Stimulated activated CD4-positive, alpha-beta T cell treated with anti-CD3 and anti-CD28 coated beads, TNF-alpha, amount 100 ng/mL, for 48 hours (primary cell): Measurements from ENCODE around the gene MRPL42.
A peak's percentile ranks its signal among the peaks of the same experiment; 100 is the strongest.
"Not testable (repeated sequence)": the region's sequence is repeated elsewhere in the genome, so short reads cannot be mapped to it uniquely, and the experiment has no call there.

Experiments
- DNase-seq, 3 donors: peaks; one replicate each; pipeline ENCODE4 v3.0.0-alpha.2; 2020; ENCODE audit warnings: low read depth in 3 of 3

Gene MRPL42

DNA sequence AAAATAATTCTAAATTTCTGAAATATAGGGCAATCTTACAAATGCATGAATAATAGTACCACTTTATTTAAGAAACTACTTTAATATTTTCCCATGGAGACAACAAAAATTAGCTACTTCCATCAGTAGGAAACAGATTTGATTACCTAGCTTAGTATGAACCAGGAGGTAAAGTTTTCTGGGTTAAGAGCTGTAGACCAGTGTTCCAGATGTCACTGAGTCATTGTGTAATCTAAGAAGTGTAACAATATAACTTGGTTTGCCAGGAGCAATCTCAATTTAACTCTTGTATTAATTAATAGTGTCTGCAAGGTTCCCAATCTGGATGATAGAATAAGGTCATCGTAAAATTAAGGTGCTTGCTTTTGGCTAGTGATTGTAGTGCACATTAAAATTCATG lies 31.5 kb downstream of the MRPL42 start:
- not testable (repeated sequence) for DNase-seq

DNA sequence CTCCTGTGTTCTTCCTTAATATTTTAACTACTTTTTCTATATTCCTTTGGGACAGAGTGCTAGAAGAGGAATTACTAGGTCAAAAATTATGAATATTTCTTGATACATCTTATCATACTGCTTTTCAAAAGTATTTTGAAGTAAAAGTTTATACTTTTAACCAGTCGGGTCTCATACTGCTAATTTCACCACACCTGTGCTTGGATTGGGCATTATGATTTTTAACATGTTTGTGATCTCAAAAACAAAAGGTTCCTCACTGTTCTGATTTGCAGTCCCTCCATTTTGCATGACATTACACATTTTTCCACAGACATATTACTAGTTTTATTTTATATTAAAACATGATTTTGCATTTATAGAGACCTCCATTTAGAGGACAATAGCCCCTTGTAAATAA lies 32.9 kb downstream of the MRPL42 start:
- DNase-seq = no peak

DNA sequence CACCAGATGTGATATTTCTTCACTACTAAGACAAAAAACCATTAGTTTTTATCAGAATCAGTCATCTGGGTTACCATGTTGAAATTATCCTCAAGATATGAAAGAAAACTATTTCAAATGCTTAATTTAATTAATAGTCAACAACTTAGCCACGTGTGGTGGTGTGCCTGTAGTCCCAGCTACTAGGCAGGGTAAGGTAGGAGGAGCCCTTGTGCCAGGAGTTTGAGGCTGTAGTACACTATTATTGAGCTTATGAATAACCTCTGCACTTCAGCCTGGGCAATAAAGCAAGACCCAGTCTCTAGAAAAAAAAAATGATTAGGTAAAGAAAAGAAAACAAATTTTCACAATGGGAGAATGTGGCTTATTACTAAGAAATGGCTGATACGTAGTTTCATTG lies 33.4 kb downstream of the MRPL42 start:
- DNase-seq = no peak

DNA sequence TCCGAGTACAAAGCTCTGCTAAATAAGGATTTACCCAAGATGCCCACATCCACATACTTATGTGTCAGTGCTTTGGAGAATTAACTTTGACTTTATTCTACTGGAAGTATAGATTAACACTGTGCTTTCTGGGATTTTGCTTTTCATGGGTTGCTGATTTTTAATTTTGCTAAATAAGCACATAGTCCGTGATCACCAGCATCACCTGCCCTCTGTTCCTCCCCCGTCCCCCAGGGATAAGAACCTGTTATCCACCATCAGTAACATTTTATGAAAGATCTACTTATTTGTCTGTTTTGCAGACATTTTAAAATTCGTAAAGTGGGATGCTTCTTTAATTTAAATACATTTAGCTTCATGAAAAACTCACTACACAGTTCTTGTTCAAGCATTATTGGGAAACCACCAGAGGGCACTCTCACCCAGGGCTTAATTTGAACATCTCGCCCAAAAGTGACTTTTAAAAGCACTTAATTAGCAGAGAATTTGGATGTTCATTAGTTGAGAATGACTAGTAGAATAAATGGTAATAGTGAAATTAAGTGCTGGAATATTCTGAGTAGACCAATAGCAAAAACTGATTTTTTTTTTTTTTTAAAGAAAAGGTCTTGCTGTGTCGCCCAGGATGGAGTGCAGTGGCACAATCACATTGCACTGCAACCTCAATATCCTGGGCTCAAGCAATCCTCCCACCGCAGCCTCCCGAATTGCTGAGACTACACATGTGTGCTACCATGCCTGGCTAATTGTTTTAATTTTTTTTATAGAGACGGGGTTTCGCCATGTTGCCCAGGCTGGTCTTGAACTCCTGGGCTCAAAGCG lies 35.7 kb downstream of the MRPL42 start:
- peak; percentile 2 to 50 (median 37) for DNase-seq

DNA sequence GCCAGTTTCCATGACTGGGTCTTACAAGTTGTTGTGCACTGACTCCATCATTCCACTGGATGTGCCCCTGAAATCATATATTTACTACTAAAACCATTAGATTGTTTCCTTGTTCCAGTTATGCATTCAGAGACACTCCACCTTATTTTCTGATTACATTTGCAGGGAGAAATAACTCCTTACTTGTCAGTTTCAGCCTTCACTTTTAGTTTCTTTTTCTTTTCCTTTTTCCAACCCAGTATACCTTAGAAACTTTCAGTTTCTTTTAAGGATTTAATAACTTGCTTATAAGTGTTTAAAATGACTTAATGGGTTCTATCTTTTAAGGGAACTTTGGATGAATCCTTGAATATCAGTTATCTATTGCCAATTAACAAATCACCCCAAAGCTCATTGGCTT lies 39.9 kb downstream of the MRPL42 start:
- DNase-seq = no peak

DNA sequence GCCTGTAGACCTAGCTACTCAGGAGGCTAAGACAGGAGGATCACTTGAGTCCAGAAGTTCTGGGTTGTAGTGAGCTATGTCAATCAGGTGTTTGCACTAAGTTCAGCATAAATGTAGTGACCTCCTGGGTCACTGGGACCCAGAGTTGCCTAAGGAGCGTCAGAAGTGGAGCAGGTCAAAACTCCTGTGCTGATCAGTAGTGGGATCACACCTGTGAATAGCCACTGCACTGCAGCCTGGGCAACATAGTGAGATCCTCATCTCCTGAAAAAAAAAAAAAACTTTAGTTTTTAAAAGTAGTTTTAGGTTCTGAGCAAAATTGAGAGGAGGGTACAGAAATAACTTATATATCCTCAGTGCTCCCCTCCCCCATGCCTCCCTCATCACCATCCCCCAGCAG lies 42.2 kb downstream of the MRPL42 start:
- no peak for DNase-seq

DNA sequence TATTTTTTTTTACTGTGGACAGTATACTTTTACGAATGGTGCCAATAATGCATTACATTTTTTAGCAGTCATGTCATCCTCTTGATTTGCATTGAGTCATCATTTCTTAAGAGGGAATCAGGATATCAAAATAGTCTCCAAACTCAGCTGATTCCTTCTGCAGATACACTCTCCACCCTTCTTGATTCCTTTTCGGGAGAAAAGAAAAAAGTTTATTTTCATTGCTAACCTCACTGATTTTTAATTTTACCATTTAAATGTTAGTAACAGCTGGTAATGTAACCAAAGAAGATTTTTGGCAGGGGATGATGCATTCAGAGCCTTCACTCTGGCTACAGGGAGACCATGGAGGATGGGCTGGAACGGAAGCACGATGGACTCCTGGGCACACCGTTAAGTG lies 47.5 kb downstream of the MRPL42 start:
- DNase-seq = no peak

DNA sequence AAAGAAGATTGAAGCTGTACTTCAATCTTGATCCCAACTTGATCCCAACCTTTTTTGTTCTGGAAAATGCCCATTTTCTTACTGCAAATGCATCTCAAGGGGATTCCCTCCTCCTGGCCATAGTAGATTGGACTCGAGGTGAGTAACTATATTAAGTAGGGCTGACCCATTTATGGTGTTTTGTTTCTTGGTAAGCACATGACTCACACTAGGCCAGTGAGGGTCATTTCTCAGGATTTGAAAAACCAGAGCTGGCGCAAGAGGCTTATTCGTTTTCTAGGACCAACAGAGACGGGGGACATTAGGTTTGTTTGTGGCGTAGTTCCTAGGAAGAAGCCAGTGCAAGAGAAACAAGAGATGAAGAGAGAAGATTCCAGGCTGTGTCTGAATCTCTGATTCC lies 51.4 kb downstream of the MRPL42 start:
- no peak for DNase-seq

DNA sequence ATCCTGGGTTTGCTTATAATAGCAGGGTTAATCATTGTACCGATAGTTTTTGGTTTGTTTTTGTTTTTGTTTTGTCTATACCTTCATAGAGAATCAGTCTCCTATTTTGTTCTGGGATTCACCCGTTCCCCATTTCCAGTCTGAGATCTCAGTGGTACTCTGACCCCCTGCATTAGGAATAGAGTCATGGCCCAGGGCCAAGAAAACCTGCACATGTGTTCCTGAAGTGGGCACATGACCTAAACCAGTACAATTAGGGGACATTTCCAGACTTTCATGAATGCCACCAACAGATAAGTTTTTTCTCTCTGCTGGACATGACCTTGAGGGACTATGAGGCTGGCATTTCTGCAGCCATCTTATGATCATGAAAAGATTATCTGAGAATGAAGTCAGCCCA lies 52.5 kb downstream of the MRPL42 start:
- DNase-seq = no peak

DNA sequence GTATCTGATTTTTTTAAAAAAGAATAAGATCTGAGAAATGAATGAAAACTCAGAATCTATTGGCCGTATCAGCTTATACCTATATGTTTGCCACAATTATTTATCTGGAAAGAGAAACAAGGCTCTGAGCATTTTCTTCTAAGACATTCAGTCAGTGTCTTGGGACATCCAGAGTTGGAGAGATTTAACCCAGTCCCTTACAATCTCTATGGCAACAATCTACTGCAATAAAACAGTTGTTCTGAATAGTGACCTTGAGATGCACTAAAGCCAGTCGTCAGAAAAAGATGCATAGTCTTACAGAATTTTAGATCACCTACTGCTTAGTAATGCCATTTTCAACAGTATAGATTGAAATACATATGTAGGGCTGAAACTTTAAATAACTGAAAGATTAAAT lies 53.1 kb downstream of the MRPL42 start:
- DNase-seq = no peak

DNA sequence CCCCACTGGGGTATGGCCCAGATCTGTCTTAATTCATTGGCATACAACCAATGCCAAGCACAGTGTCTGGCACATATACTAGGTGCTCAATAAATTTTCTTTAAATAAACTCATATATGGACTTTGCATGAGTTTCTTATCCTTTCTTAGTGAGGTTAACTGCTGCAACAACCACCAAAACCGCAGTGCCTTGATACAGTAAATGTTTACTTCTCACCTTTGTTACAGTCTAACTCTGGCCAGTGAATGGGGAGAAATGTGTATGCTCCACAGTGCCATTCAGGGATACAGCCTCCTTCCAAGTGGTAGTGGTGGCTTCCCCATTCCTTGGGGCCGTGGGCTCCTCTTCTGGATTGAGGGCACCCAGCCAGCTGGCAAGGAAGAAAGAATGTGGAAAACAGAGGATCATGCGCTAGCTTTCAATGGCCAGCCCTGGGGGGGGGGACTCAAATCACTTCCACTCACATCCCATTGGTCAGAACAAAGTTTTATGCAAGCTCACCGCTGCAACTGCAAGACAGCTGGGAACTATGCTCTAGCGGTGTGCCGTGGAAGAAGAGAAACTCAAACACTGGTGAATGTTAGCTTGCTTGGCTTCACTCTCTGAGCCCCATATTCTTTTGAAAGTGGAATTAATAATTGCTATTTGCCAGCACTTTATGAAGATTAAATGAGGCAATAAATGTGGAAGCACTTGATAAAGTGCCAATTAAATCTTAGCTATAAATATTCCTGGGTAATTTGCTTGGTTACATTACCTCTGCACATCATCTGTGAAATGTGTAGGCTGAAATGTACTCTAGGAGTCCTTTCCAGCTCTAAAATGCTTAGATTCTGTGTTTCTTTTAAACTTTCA lies 54.1 kb downstream of the MRPL42 start:
- no peak for DNase-seq

DNA sequence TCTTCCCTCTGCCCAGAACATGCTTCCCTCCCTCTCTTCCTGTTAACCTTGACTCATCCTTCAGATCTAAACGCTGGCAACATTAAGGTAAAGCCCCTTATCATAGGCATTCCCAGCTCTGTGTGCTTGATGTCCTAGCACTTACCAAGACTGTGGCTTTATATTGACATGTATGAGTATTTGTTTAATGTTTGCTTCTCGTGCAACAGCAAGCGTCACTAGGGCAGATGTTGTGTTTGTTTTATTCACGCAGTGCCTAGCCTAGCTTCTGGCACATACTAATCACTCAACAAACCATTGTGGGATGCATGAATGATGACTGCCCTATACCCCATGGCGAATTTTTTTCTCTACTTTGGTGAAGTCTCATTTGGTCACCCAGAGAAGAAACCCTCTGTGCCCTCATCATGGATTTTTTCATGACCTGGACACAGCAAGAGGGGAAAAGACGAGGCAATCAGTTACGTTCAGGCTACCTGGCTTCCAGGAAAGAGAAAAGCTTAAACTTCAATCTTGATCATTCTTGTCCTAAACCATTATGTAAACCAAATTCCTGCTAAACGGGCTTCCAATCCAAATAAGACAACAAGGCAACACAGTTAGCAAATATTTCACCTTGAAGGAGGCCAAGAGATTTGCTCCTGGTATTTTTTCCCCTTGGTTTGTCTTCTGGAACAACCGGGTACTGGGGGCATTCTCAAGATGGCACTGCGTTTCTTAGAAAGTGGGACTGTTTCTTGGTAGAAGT lies 57.2 kb downstream of the MRPL42 start:
- no peak for DNase-seq

DNA sequence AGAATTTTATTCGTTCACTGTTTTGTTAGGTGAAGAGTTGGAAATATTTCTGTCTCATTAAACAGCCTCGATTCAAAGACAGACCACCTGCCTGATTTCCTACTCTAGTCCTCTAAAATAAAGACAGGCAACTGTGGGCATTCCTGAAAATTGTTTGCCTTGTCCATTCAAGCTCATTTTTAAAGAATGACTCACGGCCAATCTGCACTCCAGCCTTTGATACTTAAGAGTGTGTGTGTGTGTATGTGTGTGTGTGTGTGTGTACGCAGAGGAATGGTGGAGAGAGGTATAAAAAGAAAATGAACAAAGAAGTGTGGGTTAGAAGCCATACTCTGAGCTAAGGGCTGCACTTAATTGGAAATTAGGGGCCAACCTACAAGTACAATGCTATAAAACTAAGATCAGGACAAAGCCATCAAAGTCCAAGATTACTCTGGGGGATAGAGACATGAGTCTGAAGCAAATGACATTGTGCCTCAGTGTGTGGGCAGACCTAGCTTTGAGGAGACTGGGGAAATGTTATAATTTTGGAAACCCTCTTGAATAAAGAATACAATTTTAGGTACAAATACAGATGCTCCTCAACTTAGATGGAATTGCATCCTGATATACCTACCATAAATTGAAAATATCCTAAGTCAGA lies 59.6 kb downstream of the MRPL42 start:
- no peak for DNase-seq

DNA sequence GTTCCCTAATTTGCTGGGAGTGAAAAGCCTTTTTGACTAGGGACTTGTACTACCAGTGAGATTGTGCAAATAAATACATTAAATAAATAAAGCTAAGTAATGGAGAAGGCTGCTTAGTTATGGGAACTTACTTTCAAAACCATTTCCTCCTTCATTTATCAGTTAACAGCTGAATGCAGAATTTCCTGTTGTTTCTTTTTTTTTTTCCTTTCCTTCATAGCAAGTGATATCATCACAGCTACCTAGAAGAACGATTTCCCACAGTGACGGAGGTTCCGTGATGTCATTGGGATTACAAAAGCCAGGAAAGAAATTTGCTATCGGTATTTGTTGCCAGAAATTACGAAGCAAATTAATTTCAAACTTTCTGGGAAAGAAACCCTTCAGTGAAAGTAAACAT lies 63.0 kb downstream of the MRPL42 start:
- DNase-seq = no peak

DNA sequence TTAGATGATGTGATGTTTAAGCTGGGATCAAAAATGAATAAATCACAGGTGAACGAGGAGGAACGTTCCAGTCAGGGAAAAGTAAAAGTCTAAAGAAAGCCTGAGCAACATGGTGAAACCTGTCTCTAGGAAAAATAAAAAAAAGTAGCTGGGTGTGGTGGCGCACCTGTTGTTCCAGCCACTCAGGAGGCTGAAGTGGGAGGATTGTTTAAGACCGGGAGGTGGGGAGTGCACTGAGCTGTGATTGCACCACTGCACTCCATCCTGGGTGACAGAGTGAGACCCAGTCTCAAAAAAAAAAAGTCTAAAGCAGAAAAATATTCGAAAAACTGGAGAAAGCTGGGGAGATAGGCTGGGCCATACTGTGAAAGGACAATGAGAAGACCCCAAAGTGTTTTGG lies 66.0 kb downstream of the MRPL42 start:
- DNase-seq = no peak

DNA sequence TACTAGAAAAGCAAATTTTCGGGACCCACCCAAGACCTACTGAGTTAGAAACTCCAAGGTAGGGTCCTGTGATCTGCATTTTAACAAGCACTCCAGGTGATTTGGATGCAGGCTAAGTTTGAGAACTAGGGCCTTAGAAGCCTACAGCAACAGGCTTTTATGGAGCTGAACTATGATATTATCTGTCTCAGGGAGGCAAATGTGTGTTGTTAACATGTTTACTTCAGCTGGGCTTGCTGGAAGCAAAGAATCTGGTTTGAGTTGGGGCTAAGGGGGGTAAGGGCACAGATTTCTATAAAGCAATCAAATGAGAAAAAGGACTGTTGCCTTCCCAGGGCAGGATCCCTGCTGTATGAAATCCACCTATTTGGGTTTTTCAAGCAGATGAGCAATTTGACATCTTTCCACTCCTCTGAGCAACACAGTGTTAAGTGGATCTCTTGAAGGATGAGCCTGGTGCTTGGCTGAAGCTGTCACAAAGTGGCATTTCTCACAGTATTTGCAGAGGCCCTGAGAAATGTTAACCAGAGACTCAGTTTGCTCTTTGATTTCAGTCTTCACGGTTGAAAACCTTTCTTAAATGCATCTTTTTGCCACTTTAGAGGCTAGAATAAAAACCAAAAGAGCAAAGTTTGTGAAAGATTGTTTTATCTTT lies 68.9 kb downstream of the MRPL42 start:
- no peak for DNase-seq

DNA sequence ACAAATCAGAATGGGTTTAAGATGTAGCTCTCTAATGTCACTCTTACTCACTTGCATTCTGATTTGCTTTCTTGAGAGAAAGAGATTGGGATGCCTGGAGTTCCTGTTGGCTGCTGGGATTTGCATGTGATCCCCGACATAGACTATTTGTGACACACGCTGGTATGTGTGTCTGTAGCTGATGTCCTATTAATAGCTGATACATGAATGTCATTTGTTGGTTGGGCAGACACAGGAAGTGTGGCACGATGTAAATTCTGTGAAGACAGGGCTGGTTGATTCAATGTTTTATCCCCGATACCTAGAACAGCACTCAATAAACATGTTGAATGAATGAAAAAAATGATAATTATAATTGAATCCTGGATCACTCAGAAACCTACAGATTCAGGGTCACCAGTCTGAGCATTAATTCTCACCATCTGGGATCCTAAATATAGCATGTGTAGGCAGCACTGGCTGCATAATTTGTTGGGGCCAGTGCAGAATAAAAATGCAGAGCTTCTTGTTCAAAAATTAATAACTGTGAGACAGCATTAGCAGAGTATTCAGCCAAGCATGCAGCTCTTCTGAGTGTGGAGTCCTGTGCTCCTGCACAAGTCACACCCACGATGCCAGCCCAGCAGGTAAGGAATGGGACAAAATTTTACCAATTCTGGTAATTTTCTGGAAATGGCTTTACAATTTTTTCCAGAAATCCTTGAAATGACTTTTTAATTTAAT lies 69.6 kb downstream of the MRPL42 start:
- no peak for DNase-seq

DNA sequence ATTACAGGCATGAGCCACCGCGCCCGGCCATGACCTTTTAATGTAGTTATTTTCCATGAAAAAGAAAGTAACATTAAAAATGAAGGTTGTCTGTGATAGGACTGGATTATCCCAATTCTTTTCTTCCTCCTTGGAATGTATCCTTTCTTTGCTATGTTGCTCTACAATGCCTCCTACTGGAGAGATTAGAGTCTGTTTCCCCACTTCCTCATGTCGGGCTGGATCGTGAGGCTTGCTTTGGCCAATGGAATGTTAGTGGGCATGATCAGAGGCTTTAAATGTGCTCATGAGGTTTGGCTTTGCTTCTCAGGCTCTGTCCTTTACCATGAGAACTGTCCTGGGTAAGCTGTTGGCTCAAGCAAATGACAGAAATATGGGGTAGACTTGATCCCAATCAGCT lies 70.5 kb downstream of the MRPL42 start:
- no peak for DNase-seq

DNA sequence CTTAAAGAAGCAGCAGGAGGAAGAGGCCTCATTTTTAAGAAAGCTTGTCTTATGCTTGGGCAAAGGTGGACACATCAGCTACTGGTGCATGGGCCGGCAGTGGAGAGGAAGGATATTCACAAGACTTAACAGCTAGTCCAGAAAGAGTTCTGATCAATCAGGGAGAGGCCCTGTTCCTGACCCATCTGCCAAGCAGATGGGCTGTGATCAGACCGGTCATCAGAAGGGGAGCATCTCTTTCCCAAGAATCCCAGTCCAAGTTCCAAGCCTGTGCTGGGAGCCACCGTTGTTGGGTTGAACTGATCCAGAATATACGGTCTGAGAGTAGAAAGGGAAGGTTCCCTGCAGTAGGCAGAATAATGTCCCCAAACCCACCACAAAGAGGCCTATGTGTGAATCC lies 72.5 kb downstream of the MRPL42 start:
- no peak for DNase-seq

DNA sequence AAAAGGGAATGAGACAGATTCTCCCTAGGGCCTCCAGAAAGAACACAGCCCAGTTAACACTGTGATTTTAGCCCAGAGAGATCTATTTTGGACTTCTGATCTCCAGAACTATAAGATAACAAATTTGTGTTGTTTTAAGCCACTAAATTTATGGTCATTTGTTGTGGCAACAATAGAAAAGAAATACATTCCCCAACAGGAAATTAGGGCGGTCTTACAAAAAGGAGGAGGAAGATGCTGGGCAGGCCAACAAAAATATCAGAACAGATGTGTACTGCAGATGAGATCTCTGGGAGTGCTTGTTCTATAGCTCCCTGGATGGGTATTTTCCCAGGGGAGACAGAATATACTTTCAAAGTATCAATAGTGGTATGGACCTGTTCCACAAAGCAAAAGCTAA lies 73.2 kb downstream of the MRPL42 start:
- DNase-seq = no peak
